ENCODE measurements around the gene KASH5. TPM values are rescaled to one million over a fixed set of nuclear protein-coding genes. Genes with fewer than 3 reads are reported as not detected.
A peak's percentile ranks its signal among the peaks of the same experiment; 100 is the strongest.
"Not testable (repeated sequence)": the region's sequence is repeated elsewhere in the genome, so short reads cannot be mapped to it uniquely, and the experiment has no call there.

The KASH5 gene
- total RNA-seq, 8 experiments from 2014 or later, result 0.27 to 2.7 (median 0.51) TPM; not detected in 2

DNA sequence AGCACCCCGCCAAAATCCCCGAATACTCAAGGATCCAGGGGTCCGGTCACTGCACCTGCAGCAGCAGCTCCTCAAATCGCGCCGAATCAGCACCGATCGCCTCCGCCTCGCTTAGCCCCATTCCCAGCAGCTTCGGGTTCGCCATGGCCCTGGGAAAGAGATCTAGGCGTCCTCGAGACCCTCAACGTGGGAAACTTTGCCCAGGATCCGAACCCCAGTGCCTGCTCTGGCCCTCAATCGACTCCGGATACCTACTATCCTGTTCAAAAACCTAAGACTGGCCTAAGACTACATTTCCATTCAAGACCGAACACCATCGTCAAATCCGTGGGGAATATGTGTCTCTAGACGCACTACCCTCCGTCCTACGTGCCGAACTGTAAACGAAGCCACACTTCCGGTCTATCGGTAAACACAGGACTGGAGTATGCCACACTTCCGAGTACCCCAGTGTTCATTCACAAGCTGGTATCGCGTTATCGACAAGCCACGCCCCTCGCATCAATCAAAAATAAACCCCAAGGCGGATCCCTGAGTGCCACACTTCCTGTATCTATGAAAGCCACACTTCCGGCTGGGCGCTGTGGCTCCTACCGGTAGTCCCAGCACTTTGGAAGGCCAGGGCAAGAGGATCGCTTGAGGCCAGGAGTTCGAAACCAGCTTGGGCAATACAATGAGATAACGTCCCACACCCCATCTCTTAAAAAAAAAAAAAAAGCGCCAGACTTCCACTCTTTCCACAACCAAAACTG lies 63.6 kb downstream of the KASH5 start, which contains the start of gene PIH1D1:
TSS of gene PIH1D1 (minus strand) at position 385 of the 752 bp plus-strand sequence. CDS start at position 145, 240 bp downstream.
- peak within 1 kb of the TSS; percentile 64 to 83 (median 64) for H3K4me3 ChIP-seq
- H3K4me1 ChIP-seq (replicated peaks in 1 of 2), result peaks cover 5 to 6% of the 10 kb centered on the region in 2 donors
- 0 to 3% (median 0%) methylated on average over 1 to 23 of the region's 42 CpGs; no CpG with 5 or more reads in 1 of the 10 experiments for WGBS, 10 experiments
- H3K27ac ChIP-seq, result peak within 1 kb of the TSS; percentile 94
- peak; percentile 68 to 82 (median 72) for ATAC-seq (replicated peaks in 6 of 8)
- in situ Hi-C loops (cut with MboI; ENCODE audit: low pct_unique_long_range_greater_than_20kb in 2 of 9, low sequenced_read_pairs in 9 of 9, unreplicated experiment in 9 of 9), result no loop called here

DNA sequence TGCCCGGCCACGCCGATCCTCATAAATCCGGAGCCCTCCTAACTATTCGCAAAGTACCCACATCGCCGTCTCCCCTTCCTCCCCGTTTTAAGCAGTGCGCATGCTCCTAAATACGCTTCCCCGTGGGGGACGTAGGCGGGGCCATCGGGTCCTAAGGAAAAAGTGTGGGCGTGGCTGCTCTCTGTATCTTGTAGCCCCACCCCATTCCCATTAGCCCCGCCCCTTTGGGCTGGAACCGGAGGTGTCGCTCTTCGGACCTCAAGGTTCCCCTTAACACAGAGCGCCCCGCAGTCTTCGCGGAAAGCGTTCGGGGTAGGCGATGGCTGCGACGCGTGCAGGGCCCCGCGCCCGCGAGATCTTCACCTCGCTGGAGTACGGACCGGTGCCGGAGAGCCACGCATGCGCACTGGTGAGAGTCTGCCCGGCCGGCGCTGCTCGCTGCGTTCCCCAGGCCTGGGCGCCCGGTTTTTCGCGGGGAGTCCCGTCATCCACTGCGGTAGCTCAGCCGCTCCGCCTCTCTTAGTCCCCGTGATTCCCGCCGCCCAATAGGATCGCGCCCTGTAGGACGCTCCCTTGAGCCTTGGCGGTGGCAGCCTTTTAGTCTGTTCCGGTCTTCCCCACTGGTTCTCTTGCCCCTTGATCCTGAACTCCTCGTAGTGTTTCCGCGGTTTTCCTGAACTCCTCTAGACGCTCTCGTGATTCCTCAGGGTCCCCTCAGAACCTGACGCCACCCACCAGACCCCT lies 65.1 kb downstream of the KASH5 start, which contains the start of gene ALDH16A1:
TSS of gene ALDH16A1 (plus strand) at position 213 of the 744 bp plus-strand sequence. CDS start at position 320, 107 bp downstream.
- Histone ChIP-seq H3K27ac (peak within 1 kb of the TSS; percentile 94), H3K4me3 (peak within 1 kb of the TSS; percentile 54 to 83 (median 64)), H3K4me1 (replicated peaks in 1 of 2) (peaks cover 5 to 6% of the 10 kb centered on the region in 2 donors)
- ATAC-seq (replicated peaks in 6 of 8), result peak; percentile 73 to 90 (median 88)
- in situ Hi-C loops (cut with MboI; ENCODE audit: low pct_unique_long_range_greater_than_20kb in 2 of 9, low sequenced_read_pairs in 9 of 9, unreplicated experiment in 9 of 9), result no loop called here
- 0 to 7% (median 0%) methylated on average over 1 to 36 of the region's 66 CpGs; no CpG with 5 or more reads in 1 of the 10 experiments for WGBS, 10 experiments

DNA sequence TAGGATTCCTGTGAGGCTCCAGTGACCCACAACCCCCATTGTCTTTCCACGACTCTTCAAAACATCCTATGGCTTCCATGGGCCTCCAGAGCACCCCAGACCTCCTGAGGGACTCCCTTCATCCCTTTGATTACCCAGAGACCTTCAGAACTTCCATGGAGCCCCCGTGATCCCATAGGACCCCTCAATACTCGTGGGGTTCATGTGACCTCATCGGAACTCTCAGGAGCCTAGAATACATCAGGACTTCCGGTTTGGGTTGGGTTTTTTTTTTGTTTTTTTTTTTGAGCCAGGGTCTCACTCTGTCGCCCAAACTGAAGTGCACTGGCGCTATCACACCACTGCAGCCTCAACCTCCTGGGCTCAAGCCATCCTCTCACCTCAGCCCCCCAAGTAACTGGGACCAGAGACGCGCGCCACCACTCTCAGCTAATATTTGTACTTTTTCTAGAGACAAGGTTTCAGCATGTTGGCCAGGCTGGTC lies 65.8 kb downstream of the KASH5 start:
- peak in 1 of 8 experiments; percentile 1 for ATAC-seq (replicated peaks in 6 of 8)
- WGBS, 10 experiments, result 0 to 47% (median 18%) methylated on average over 1 to 6 of the region's 10 CpGs; no CpG with 5 or more reads in 2 of the 10 experiments
- H3K4me1 ChIP-seq (replicated peaks in 1 of 2), result peaks cover 5 to 6% of the 10 kb centered on the region in 2 donors
- in situ Hi-C loops (cut with MboI; ENCODE audit: low pct_unique_long_range_greater_than_20kb in 2 of 9, low sequenced_read_pairs in 9 of 9, unreplicated experiment in 9 of 9), result no loop called here
- H3K4me3 ChIP-seq, result peak overlapping the region; percentile 54 to 83 (median 64)
- H3K27ac ChIP-seq, result peak overlapping the region; percentile 94

DNA sequence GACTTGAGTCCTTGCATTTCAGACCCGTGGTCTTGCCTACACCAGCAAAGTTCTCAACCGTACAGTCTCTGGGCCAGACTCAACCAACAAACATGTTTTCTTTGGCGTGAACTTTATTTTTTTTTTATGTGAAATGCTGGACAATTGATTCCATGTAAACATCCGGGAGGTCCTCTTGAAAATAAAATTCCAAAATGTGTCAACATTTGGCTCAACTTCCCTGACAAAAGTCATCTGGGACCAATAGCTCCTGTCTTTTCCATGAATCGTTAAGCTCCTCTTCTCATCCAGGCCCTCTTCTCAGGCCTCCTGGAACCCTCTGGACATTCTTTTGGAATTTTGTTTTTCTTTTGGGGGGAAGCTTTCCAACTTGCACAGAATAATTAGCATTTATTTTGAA lies 67.7 kb downstream of the KASH5 start:
- no peak overlapping the region for H3K27ac ChIP-seq
- ATAC-seq (replicated peaks in 6 of 8), result no peak
- in situ Hi-C loops (cut with MboI; ENCODE audit: low pct_unique_long_range_greater_than_20kb in 2 of 9, low sequenced_read_pairs in 9 of 9, unreplicated experiment in 9 of 9), result no loop called here
- 9 to 100% (median 78%) methylated on average over 1 to 5 of the region's 5 CpGs for WGBS, 10 experiments
- H3K4me1 ChIP-seq (replicated peaks in 1 of 2), result peaks cover 4 to 5% of the 10 kb centered on the region in 2 donors
- H3K4me3 ChIP-seq, result no peak overlapping the region

DNA sequence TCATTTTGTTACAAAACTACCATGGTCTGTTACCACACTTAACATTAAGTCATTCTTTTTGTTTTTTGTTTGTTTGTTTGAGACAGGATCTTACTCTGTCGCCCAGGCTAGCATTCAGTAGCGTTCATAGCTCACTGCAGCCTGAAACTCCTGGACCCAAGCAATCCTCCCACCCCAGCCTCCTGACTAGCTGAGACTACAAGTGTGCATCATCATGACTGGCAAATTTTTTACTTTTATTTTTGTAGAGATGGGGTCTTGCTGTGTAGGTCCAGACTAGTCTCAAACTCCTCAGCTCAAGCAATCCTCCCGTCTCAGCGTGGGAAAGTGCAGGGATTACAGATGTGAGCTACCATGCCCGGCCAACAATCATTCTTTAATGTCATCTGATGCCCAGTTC lies 68.3 kb downstream of the KASH5 start:
- Histone ChIP-seq H3K4me1 (replicated peaks in 1 of 2) (peaks cover 4 to 5% of the 10 kb centered on the region in 2 donors), H3K4me3 (no peak overlapping the region), H3K27ac (no peak overlapping the region)
- ATAC-seq (replicated peaks in 6 of 8), result no peak
- 38 to 100% (median 90%) methylated on average over 1 to 5 of the region's 5 CpGs; no CpG with 5 or more reads in 1 of the 10 experiments for WGBS, 10 experiments
- in situ Hi-C loops (cut with MboI; ENCODE audit: low pct_unique_long_range_greater_than_20kb in 2 of 9, low sequenced_read_pairs in 9 of 9, unreplicated experiment in 9 of 9), result no loop called here

DNA sequence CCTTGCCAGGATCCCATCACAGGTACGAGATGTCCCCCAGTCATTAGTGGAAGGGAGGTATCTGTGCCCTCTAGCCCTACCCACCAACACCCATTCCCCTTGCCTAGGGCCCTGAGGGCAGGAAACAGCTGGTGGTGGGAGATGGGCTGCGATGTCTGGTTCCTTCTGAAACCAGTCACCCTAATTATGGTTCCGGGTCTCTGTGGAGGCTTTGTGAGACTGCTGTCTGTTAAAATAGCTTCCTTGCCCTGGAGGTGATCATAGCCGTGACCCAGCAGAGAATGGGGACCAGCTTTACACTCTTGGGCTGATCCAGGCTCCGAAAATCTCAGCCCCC lies 70.5 kb downstream of the KASH5 start:
- Histone ChIP-seq H3K4me1 (replicated peaks in 1 of 2) (peaks cover 4 to 5% of the 10 kb centered on the region in 2 donors), H3K4me3 (no peak overlapping the region), H3K27ac (no peak overlapping the region)
- no peak for ATAC-seq (replicated peaks in 6 of 8)
- in situ Hi-C loops (cut with MboI; ENCODE audit: low pct_unique_long_range_greater_than_20kb in 2 of 9, low sequenced_read_pairs in 9 of 9, unreplicated experiment in 9 of 9), result no loop called here
- WGBS, 10 experiments, result 83 to 100% (median 92%) methylated on average over 1 to 4 of the region's 5 CpGs; no CpG with 5 or more reads in 6 of the 10 experiments

DNA sequence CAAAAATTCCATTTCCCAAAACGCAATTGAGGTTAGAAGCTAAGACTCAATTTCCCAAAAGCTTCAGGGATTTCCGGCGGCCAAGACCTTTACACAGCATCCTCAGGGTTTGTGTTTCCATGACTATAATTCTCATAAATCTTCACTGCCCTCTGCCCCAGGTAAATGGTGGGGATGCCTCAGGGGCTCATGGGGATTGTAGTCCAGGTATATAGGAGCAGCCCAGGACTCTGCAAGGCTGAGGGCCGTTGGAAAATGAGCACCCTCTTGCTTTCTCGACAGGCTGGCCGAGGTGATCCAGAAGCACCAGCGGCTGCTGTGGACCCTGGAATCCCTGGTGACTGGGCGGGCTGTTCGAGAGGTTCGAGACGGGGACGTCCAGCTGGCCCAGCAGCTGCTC lies 71.3 kb downstream of the KASH5 start:
- Histone ChIP-seq H3K4me3 (no peak overlapping the region), H3K4me1 (replicated peaks in 1 of 2) (peaks cover 0 to under 1% of the 10 kb centered on the region in 2 donors), H3K27ac (no peak overlapping the region)
- in situ Hi-C loops (cut with MboI; ENCODE audit: low pct_unique_long_range_greater_than_20kb in 2 of 9, low sequenced_read_pairs in 9 of 9, unreplicated experiment in 9 of 9), result no loop called here
- 80 to 100% (median 87%) methylated on average over 1 to 4 of the region's 12 CpGs; no CpG with 5 or more reads in 1 of the 10 experiments for WGBS, 10 experiments
- ATAC-seq (replicated peaks in 6 of 8), result peak in 1 of 8 experiments; percentile 3

DNA sequence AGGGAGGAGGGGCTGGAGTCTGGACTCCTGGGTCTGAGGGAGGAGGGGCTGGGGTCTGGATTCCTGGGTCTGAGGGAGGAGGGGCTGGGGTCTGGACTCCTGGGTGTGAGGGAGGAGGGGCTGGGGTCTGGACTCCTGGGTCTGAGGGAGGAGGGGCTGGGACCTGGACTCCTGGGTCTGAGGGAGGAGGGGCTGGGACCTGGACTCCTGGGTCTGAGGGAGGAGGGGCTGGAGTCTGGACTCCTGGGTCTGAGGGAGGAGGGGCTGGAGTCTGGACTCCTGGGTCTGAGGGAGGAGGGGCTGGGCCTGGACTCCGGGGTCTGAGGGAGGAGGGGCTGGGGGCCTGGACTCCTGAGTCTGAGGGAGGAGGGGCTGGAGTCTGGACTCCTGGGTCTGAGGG lies 73.1 kb downstream of the KASH5 start:
- H3K4me3 ChIP-seq; ATAC-seq (replicated peaks in 6 of 8); H3K4me1 ChIP-seq (replicated peaks in 1 of 2); H3K27ac ChIP-seq; in situ Hi-C loops (cut with MboI; ENCODE audit: low pct_unique_long_range_greater_than_20kb in 2 of 9, low sequenced_read_pairs in 9 of 9, unreplicated experiment in 9 of 9): not testable (repeated sequence)
- WGBS, 10 experiments, result no CpG with 5 or more reads among the region's 1 CpG

DNA sequence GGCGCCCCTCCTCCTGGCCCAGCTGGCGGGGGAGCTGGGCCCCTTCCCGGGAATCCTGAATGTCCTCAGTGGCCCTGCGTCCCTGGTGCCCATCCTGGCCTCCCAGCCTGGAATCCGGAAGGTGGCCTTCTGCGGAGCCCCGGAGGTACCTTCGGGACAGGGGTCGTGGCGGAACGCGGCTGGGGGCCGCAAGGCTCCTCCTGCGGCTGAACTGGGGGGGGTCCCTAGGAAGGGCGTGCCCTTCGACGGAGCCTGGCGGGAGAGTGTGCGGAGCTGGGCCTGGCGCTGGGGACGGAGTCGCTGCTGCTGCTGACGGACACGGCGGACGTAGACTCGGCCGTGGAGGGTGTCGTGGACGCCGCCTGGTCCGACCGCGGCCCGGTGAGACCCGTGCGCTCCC lies 73.6 kb downstream of the KASH5 start:
- no peak overlapping the region for H3K27ac ChIP-seq
- H3K4me3 ChIP-seq, result no peak overlapping the region
- ATAC-seq (replicated peaks in 6 of 8), result peak in 1 of 8 experiments; percentile 13
- 100% methylated on average over 2 of the region's 37 CpGs; no CpG with 5 or more reads in 9 of the 10 experiments for WGBS, 10 experiments
- in situ Hi-C loops (cut with MboI; ENCODE audit: low pct_unique_long_range_greater_than_20kb in 2 of 9, low sequenced_read_pairs in 9 of 9, unreplicated experiment in 9 of 9), result no loop called here
- no peaks in the 10 kb centered on the region for H3K4me1 ChIP-seq (replicated peaks in 1 of 2)

DNA sequence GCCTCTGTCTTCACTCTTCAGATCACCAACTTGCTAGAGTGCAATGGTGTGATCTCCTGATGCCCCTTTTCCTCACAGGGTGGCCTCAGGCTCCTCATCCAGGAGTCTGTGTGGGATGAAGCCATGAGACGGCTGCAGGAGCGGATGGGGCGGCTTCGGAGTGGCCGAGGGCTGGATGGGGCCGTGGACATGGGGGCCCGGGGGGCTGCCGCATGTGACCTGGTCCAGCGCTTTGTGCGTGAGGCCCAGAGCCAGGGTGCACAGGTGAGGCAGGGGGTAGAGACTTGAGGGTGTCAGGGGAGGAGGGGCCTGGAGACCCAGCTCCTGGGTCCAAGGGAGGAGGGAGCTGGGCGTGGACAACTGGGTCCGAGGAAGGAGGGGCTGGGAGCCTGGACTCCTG lies 74.4 kb downstream of the KASH5 start:
- in situ Hi-C loops (cut with MboI; ENCODE audit: low pct_unique_long_range_greater_than_20kb in 2 of 9, low sequenced_read_pairs in 9 of 9, unreplicated experiment in 9 of 9), result no loop called here
- no CpG with 5 or more reads among the region's 12 CpGs for WGBS, 10 experiments
- H3K4me3 ChIP-seq, result no peak overlapping the region

DNA sequence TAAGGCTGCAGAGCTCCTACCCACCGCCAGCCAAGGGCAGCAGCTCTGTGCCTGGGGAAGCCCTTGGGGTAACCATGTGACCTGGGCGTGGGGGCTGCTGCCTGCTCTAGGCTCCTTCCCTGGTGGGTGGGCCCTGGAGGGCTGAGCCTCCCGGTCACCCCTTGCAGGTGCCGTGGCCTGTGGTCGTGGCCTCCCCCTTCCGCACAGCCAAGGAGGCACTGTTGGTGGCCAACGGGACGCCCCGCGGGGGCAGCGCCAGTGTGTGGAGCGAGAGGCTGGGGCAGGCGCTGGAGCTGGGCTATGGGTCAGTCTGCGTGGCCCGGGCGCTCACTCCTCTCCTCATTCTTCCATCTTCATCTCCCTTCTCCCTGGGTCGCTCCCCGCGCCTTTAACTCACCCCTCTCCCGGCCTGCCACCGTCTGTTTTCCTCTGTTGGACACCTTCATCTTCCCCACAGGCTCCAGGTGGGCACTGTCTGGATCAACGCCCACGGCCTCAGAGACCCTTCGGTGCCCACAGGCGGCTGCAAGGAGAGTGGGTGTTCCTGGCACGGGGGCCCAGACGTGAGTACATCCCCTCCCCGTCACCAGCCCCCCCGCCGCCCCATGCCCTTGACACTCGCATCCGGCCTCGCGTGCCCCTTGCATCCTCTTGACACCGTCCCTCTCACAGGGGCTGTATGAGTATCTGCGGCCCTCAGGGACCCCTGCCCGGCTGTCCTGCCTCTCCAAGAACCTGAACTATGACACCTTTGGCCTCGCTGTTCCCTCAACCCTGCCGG lies 76.1 kb downstream of the KASH5 start:
- no peaks in the 10 kb centered on the region for H3K4me1 ChIP-seq (replicated peaks in 1 of 2)
- peak in 4 of 8 experiments; percentile 6 to 22 (median 15) for ATAC-seq (replicated peaks in 6 of 8)
- in situ Hi-C loops (cut with MboI; ENCODE audit: low pct_unique_long_range_greater_than_20kb in 2 of 9, low sequenced_read_pairs in 9 of 9, unreplicated experiment in 9 of 9), result no loop called here
- 60 to 93% methylated on average over 1 to 3 of the region's 39 CpGs; no CpG with 5 or more reads in 8 of the 10 experiments for WGBS, 10 experiments
- no peak overlapping the region for H3K4me3 ChIP-seq
- no peak overlapping the region for H3K27ac ChIP-seq

More for the DNA sequence above, 74.4 kb downstream of the KASH5 start:
- ATAC-seq (replicated peaks in 6 of 8), result no peak
- no peaks in the 10 kb centered on the region for H3K4me1 ChIP-seq (replicated peaks in 1 of 2)
- no peak overlapping the region for H3K27ac ChIP-seq

DNA sequence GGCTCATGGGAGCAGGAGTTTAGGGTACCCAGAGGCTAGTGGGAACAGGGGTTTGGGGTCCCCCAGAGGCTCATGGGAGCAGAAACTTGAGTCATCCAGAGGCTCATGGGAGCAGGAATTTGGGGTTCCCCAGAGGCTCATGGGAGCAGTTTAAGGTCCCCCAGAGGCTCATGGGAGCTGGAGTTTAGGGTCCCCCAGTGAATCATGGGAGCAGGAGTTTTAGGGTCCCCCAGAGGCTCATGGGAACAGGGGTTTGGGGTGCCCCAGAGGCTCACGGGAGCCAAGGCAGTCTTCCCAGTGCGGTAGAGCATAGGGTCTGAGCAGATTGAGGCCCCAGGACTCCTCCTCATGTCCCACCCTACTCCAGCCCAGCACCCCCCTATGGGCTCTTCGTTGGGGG lies 77.3 kb downstream of the KASH5 start:
- H3K4me3 ChIP-seq, result no peak overlapping the region
- peak in 2 of 8 experiments; percentile 6 for ATAC-seq (replicated peaks in 6 of 8)
- in situ Hi-C loops (cut with MboI; ENCODE audit: low pct_unique_long_range_greater_than_20kb in 2 of 9, low sequenced_read_pairs in 9 of 9, unreplicated experiment in 9 of 9), result no loop called here
- WGBS, 10 experiments, result 82 to 100% (median 100%) methylated on average over 1 to 2 of the region's 3 CpGs; no CpG with 5 or more reads in 5 of the 10 experiments
- H3K27ac ChIP-seq, result no peak overlapping the region
- H3K4me1 ChIP-seq (replicated peaks in 1 of 2), result no peaks in the 10 kb centered on the region
